K562 (cell line): ENCODE results near the gene ONECUT1. TPM values are rescaled to one million over a fixed set of nuclear protein-coding genes. Genes with fewer than 3 reads are reported as not detected.

Experiments
- ATAC-seq: fragments of 200-7000 bp; cut with Tn5 transposase; 3 replicates; pipeline ENCODE4 v1.9.1; 2020; ENCODE audit warnings: moderate library complexity
- Bru-seq: library from RNA; stranded (reverse); fragments of 400-500 nt; gene quantifications from one replicate; lab custom pipeline; 2021; lab: Mats Ljungman, UMichigan
- BruChase-seq, 2 experiments: library from RNA; stranded (reverse); fragments of 400-500 nt; gene quantifications; one replicate each; lab custom pipeline; 2021; lab: Mats Ljungman, UMichigan
- BruUV-seq: library from RNA; stranded (reverse); fragments of 400-500 nt; replicated peaks from 2 replicates; lab custom pipeline; 2021; lab: Mats Ljungman, UMichigan
- CTCF ChIA-PET: fragments of 300-600 bp; formaldehyde crosslinking; extraction: SDS; loops from one replicate; lab custom pipeline; 2021; ENCODE audit warnings: low intra/inter-chr PET ratio; lab: Yijun Ruan, JAX
- POLR2A ChIA-PET: fragments of 300-600, 350-650 bp; sonication (Branson Sonifier 250); formaldehyde crosslinking; extraction: SDS; loops from one replicate; lab custom pipeline; 2021; ENCODE audit warnings: antibody characterized with exemption, inconsistent platforms; lab: Yijun Ruan, JAX
- DNase-seq, 4 experiments: peaks; one replicate each; pipeline versions ENCODE4 v3.0.0 to v3.0.0-alpha.2; 2011 to 2018; ENCODE audit warnings: low spot score in 3 of 4, mixed read lengths in 3 of 4; ENCODE audit errors: extremely low read depth in 1 of 4
- FAIRE-seq: peaks from 2 replicates; lab custom pipeline; 2011; peaks lifted over from hg19 to GRCh38; lab: Jason Lieb, UNC
- H2AFZ ChIP-seq: 2 replicates; pipeline ENCODE4 v1.6.0; 2011; ENCODE audit warnings: low read depth, low read length, control low read depth, inconsistent platforms
- H3K27ac ChIP-seq: fragments of 200-600 bp; 3 replicates; pipeline ENCODE4 v1.8.0; 2011; ENCODE audit warnings: low read depth, mild to moderate bottlenecking, control low read depth, inconsistent platforms, low read length, moderate library complexity, mixed read lengths; ENCODE audit errors: extremely low read depth
- H3K27me3 ChIP-seq, 2 experiments: fragments of 300-600 bp in 1 of 2; 2 replicates in 1 of 2; 3 replicates in 1 of 2; pipeline versions ENCODE4 v1.6.0 to v1.8.0; 2011; ENCODE audit warnings: inconsistent platforms in 2 of 2, low read length in 2 of 2, mild to moderate bottlenecking in 1 of 2, mixed read lengths in 1 of 2, moderate library complexity in 1 of 2; ENCODE audit not compliant: control insufficient read depth in 2 of 2, insufficient read depth in 2 of 2
- H3K36me3 ChIP-seq: fragments of 300-600 bp; 3 replicates; pipeline ENCODE4 v1.8.0; 2011; ENCODE audit warnings: mild to moderate bottlenecking, low read length, inconsistent platforms; ENCODE audit not compliant: control insufficient read depth, insufficient read depth
- H3K4me1 ChIP-seq, 2 experiments: fragments of 200-600 bp in 1 of 2; replicated peaks in 1 of 2; 2 replicates in 1 of 2; 3 replicates in 1 of 2; pipeline versions ENCODE4 v1.5.1 to v1.8.0; 2011; ENCODE audit warnings: inconsistent platforms in 2 of 2, low read length in 2 of 2, mild to moderate bottlenecking in 1 of 2, mixed read lengths in 1 of 2, moderate library complexity in 1 of 2; ENCODE audit not compliant: control insufficient read depth in 2 of 2, insufficient read depth in 2 of 2
- H3K4me2 ChIP-seq: 2 replicates; pipeline ENCODE4 v1.6.1; 2011; ENCODE audit warnings: low read length, control low read depth, inconsistent platforms, mixed read lengths; ENCODE audit not compliant: insufficient read depth
- H3K4me3 ChIP-seq: fragments of 200-600 bp; sonication (generic), shearing (Covaris generic); 2 replicates; pipeline ENCODE4 v1.5.1; 2016; ENCODE audit warnings: control low read depth, inconsistent platforms
- H3K79me2 ChIP-seq: fragments of 200-600 bp; 3 replicates; pipeline ENCODE4 v1.8.0; 2011; ENCODE audit warnings: low read length, inconsistent platforms; ENCODE audit not compliant: control insufficient read depth, insufficient read depth
- H3K9ac ChIP-seq, 2 experiments: 2 replicates each; pipeline versions ENCODE4 v1.6.0 to v1.6.1; 2011; ENCODE audit warnings: low read depth in 2 of 2, low read length in 2 of 2, control low read depth in 1 of 2, inconsistent platforms in 1 of 2, mild to moderate bottlenecking in 1 of 2, mixed read lengths in 1 of 2; ENCODE audit not compliant: insufficient read depth in 1 of 2
- H3K9me1 ChIP-seq: one replicate; pipeline ENCODE4 v1.6.0; 2011; ENCODE audit warnings: inconsistent platforms, mild to moderate bottlenecking, low read length, moderate library complexity; ENCODE audit not compliant: control insufficient read depth, insufficient read depth
- H3K9me3 ChIP-seq: replicated peaks from 2 replicates; pipeline ENCODE4 v1.5.1; 2011; ENCODE audit warnings: low read depth, low read length, inconsistent platforms; ENCODE audit not compliant: control insufficient read depth, insufficient read depth
- H4K20me1 ChIP-seq: replicated peaks from 2 replicates; pipeline ENCODE4 v1.6.1; 2011; ENCODE audit warnings: low read length, inconsistent platforms, mixed read lengths; ENCODE audit not compliant: control insufficient read depth, insufficient read depth
- CXXC5 ChIP-seq: fragments of 250-450 bp; sonication (Bioruptor Pico); IDR thresholded peaks from 2 replicates; pipeline ENCODE4 v1.8.0; 2022; ENCODE audit warnings: inconsistent platforms, mild to moderate bottlenecking, moderate library complexity
- JUN ChIP-seq, 2 experiments: sonication (generic) in 1 of 2; formaldehyde crosslinking in 1 of 2; IDR thresholded peaks; 2 replicates each; pipeline versions ENCODE4 v1.6.1 to v1.8.0; 2012 to 2022; ENCODE audit warnings: borderline replicate concordance in 2 of 2, mild to moderate bottlenecking in 2 of 2, improper control_type of control experiment in 1 of 2, low read depth in 1 of 2, low read length in 1 of 2, missing genetic modification reagents in 1 of 2
- MAZ ChIP-seq, 2 experiments: fragments of 450-650 bp in 1 of 2; sonication (generic) in 1 of 2; formaldehyde crosslinking; IDR thresholded peaks in 1 of 2; conservative IDR thresholded peaks in 1 of 2; 2 replicates each; pipeline versions ENCODE4 v1.4.0 to v1.5.0; 2020; ENCODE audit warnings: mild to moderate bottlenecking in 1 of 2, missing genetic modification reagents in 1 of 2
- NR2F6 ChIP-seq: fragments of 450-650 bp; formaldehyde crosslinking; IDR thresholded peaks from 2 replicates; pipeline ENCODE4 v1.4.0; 2020; ENCODE audit warnings: mild to moderate bottlenecking
- SREBF2 ChIP-seq: sonication (generic); formaldehyde crosslinking; IDR thresholded peaks from 2 replicates; pipeline ENCODE4 v1.4.0; 2020; ENCODE audit warnings: mild to moderate bottlenecking, missing genetic modification reagents
- THAP7 ChIP-seq: fragments of 250-450 bp; sonication (Bioruptor Pico); IDR thresholded peaks from 2 replicates; pipeline ENCODE4 v1.5.0; 2021
- VEZF1 ChIP-seq: fragments of 200-800 bp; sonication (Bioruptor generic); IDR thresholded peaks from 2 replicates; pipeline ENCODE4 v1.6.1; 2017; ENCODE audit warnings: missing genetic modification characterization, missing compliant biosample characterization
- ZNF280A ChIP-seq: fragments of 450-650 bp; IDR thresholded peaks from 2 replicates; pipeline ENCODE4 v1.6.1; 2018; ENCODE audit warnings: mild to moderate bottlenecking, low read depth; ENCODE audit not compliant: partially characterized antibody
- ZNF316 ChIP-seq: fragments of 450-650 bp; IDR thresholded peaks from 2 replicates; pipeline ENCODE4 v1.6.1; 2016
- ZNF551 ChIP-seq: fragments of 250-450 bp; sonication (Bioruptor Pico); IDR thresholded peaks from 2 replicates; pipeline ENCODE4 v1.5.0; 2021; ENCODE audit warnings: mild to moderate bottlenecking, moderate library complexity
- ZNF639 ChIP-seq, 2 experiments: fragments of 200-800 bp in 1 of 2; sonication (Bioruptor generic) in 1 of 2; sonication (generic) in 1 of 2; formaldehyde crosslinking in 1 of 2; IDR thresholded peaks in 1 of 2; conservative IDR thresholded peaks in 1 of 2; 2 replicates each; pipeline versions ENCODE4 v1.5.0 to v1.6.1; 2016 to 2020; ENCODE audit warnings: missing compliant biosample characterization in 1 of 2, missing genetic modification characterization in 1 of 2, missing genetic modification reagents in 1 of 2
- WGBS: fragments of 100-300 bp; shearing (Covaris generic); methylation state at CpG from one replicate; pipeline ENCODE4 v1.1.6; 2016; ENCODE audit warnings: low coverage, mixed read lengths; ENCODE audit not compliant: insufficient coverage; ENCODE audit errors: missing lambda C conversion rate; 5-methylcytosine and 5-hydroxymethylcytosine counted together
- in situ Hi-C: fragments of 300-500 bp; cut with MboI; formaldehyde crosslinking; loops from 4 replicates; pipeline ENCODE4 v1.15.0; 2018; ENCODE audit warnings: inconsistent platforms, mixed read lengths
- intact Hi-C: fragments of 100-400 bp; cut with micrococcal nuclease; formaldehyde crosslinking; loops from 2 replicates; pipeline ENCODE4 v1.14.2; 2022
- long read RNA-seq, 3 experiments: library from polyadenylated mRNA in 2 of 3; library from RNA in 1 of 3; unstranded in 2 of 3; stranded (forward) in 1 of 3; transcript quantifications; one replicate each; pipeline ENCODE4 v2.0.0, GENCODE V29; 2019 to 2022
- polyA minus RNA-seq, 3 experiments: library from RNA; depleted of rRNA, polyadenylated mRNA; stranded (reverse); fragments of >200 nt; gene quantifications; 2 replicates each; pipeline ENCODE4 v1.2.3, GENCODE V29; 2011
- polyA plus RNA-seq, 8 experiments: library from polyadenylated mRNA; depleted of rRNA in 4 of 8; stranded (reverse) in 5 of 8; unstranded in 3 of 8; fragments of >200 nt; fragmentation: Nextera tagmentation in 2 of 8; fragmentation: Illumina TruSeq in 1 of 8; extraction: Ambion mirVana in 2 of 8; extraction: Trizol in 1 of 8; gene quantifications; 2 replicates each; pipeline versions ENCODE4 v1.2.1 to v1.2.3, GENCODE V29; 2011 to 2014; ENCODE audit warnings: inconsistent platforms in 1 of 8, missing spikeins in 1 of 8
- total RNA-seq, 7 experiments: library from RNA; depleted of rRNA in 6 of 7; stranded (reverse); fragments of >200 nt in 6 of 7; fragmentation: Illumina TruSeq in 2 of 7; extraction: Trizol in 2 of 7; gene quantifications; 2 replicates each; pipeline versions ENCODE4 v1.2.1 to v1.2.3, GENCODE V29; 2011 to 2021; ENCODE audit warnings: low replicate concordance in 1 of 7

ONECUT1 gene
- total RNA-seq (2011; cell fraction: chromatin; rRNA removed; ENCODE audit: low replicate concordance), result not detected in 2 replicates
- total RNA-seq (2011; cell fraction: nucleolus; rRNA removed), result not detected in 2 replicates
- not detected in 2 replicates for total RNA-seq (2011; cell fraction: nucleoplasm; rRNA removed)
- not detected in 2 replicates for total RNA-seq (2014; rRNA removed)
- total RNA-seq (2014; rRNA removed; fragmentation: Illumina TruSeq; extraction: Trizol), result not detected in 2 replicates
- total RNA-seq (2015; rRNA removed; fragmentation: Illumina TruSeq; extraction: Trizol), result not detected in 2 replicates
- total RNA-seq (2021), result not detected in 2 replicates
- not detected in 2 replicates for polyA plus RNA-seq (2011; rRNA removed)
- polyA plus RNA-seq (2011; cell fraction: cytosol; rRNA removed), result not detected in 2 replicates
- polyA plus RNA-seq (2011; cell fraction: nucleus; rRNA removed), result not detected in 2 replicates
- polyA plus RNA-seq (2012), result 0.04 TPM in 1 of 2 replicates, not detected in the other
- not detected in 2 replicates for polyA plus RNA-seq (2014; fragmentation: Illumina TruSeq; extraction: Trizol)
- polyA plus RNA-seq (2014; fragmentation: Nextera tagmentation; extraction: Ambion mirVana), result not detected
- not detected in 2 replicates for polyA plus RNA-seq (2014; rRNA removed)
- polyA minus RNA-seq (2011; rRNA and poly(A)+ RNA removed), result not detected in 2 replicates
- not detected in 2 replicates for polyA minus RNA-seq (2011; cell fraction: cytosol; rRNA and poly(A)+ RNA removed)
- polyA minus RNA-seq (2011; cell fraction: nucleus; rRNA and poly(A)+ RNA removed), result not detected in 2 replicates
- not detected for Bru-seq, nascent RNA
- not detected for BruChase-seq, experiment 1, labeled RNA remaining after a 2-hour chase
- percentile 6 among the genes with signal in this experiment for BruChase-seq, experiment 2, labeled RNA remaining after a 6-hour chase
- long read RNA-seq, experiment 1, result 0 reads
- long read RNA-seq, experiment 2, result 0 reads
- long read RNA-seq, experiment 3, result 0 reads

GRCh38 chr15:52790169-52790708 lies at the start of gene ONECUT1:
TSS of gene ONECUT1 (minus strand) at chr15:52790336. CDS start at chr15:52789884, 452 bp downstream.
- Histone ChIP-seq H3K36me3 (no peaks in the 10 kb centered on the region), H3K4me1 (peaks cover 0 to 32% of the 10 kb centered on the region in 2 experiments; a peak in 2 of 5 replicates), H3K4me3 (peak within 1 kb of the TSS; percentile 31), H3K9ac (peak within 1 kb of the TSS in 1 of 2 experiments; percentile 84; a peak in 2 of 4 replicates), H2AFZ (peak within 1 kb of the TSS; percentile 24; the same call in 1 of the 2 replicates), H3K9me3 (no peaks in the 10 kb centered on the region), H4K20me1 (no peaks in the 10 kb centered on the region), H3K79me2 (no peaks in the 10 kb centered on the region), H3K4me2 (peak within 1 kb of the TSS; percentile 70), H3K27ac (no peak within 1 kb of the TSS), H3K27me3 (peaks cover 6 to 36% of the 10 kb centered on the region in 2 experiments; a peak in 3 of 5 replicates), H3K9me1 (no peaks in the 10 kb centered on the region)
- FAIRE-seq, result no peak
- in situ Hi-C loops, result no loop called here
- intact Hi-C loops, result no loop called here
- CTCF ChIA-PET, result no interaction called here
- ATAC-seq, result peak; percentile 92
- WGBS, result 13% methylated on average over 21 of the region's 64 CpGs
- DNase-seq, result peak; percentile 65 to 91 (median 86)
- POLR2A ChIA-PET, result interaction anchor here (1.0 kb wide), 1 partner anchor 12 kb away, joined by 3 read pairs; no protein-coding TSS in a partner anchor
- BruUV-seq, result no TSS peak
- TF ChIP-seq NR2F6 (CRISPR knock-in tag), result no peak
- TF ChIP-seq ZNF280A, result no peak
- no peak for TF ChIP-seq THAP7 (CRISPR knock-in tag)
- peak; percentile 37; the same call in 1 of the 2 replicates for TF ChIP-seq CXXC5
- no peak for TF ChIP-seq ZNF639 (CRISPR knock-in tag; conservative IDR thresholded peaks at IDR 0.05 in 1 of 2, IDR thresholded peaks at IDR 0.05 in 1 of 2)
- TF ChIP-seq VEZF1 (CRISPR knock-in tag), result peak; percentile 20; the same call in 1 of the 2 replicates
- TF ChIP-seq SREBF2, result no peak
- no peak for TF ChIP-seq MAZ (CRISPR knock-in tag; conservative IDR thresholded peaks at IDR 0.05 in 1 of 2, IDR thresholded peaks at IDR 0.05 in 1 of 2)
- no peak for TF ChIP-seq ZNF316
- no peak for TF ChIP-seq JUN (IDR thresholded peaks at IDR 0.05; ENCODE audit: borderline replicate concordance, low read depth, low read length)
- no peak for TF ChIP-seq JUN (CRISPR knock-in tag; IDR thresholded peaks at IDR 0.05; ENCODE audit: borderline replicate concordance)
- TF ChIP-seq ZNF551 (CRISPR knock-in tag), result no peak
